Fibroblast of villous mesenchyme (primary cell): ENCODE data around the gene PYDC2. TPM values are rescaled to one million over a fixed set of nuclear protein-coding genes. Genes with fewer than 3 reads are reported as not detected.

Experiments
- DNase-seq: peaks from one replicate; pipeline ENCODE4 v3.0.0-alpha.2; 2010; ENCODE audit warnings: low read depth
- H3K4me3 ChIP-seq: 2 replicates; pipeline ENCODE4 v1.5.1; 2011; ENCODE audit warnings: low read depth, mild to moderate bottlenecking, low read length
- total RNA-seq: library from RNA; depleted of rRNA; stranded (reverse); fragments of >200 nt; gene quantifications from 2 replicates; pipeline ENCODE4 v1.2.3, GENCODE V29; 2012
- TF ChIP-seq, protein P1 (sequence below): IDR thresholded peaks from 2 replicates; pipeline ENCODE4 v1.5.1; 2012; ENCODE audit warnings: low read depth, mild to moderate bottlenecking, low read length; ENCODE audit not compliant: insufficient read depth

The PYDC2 gene
- total RNA-seq, 1 donor, result not detected

DNA sequence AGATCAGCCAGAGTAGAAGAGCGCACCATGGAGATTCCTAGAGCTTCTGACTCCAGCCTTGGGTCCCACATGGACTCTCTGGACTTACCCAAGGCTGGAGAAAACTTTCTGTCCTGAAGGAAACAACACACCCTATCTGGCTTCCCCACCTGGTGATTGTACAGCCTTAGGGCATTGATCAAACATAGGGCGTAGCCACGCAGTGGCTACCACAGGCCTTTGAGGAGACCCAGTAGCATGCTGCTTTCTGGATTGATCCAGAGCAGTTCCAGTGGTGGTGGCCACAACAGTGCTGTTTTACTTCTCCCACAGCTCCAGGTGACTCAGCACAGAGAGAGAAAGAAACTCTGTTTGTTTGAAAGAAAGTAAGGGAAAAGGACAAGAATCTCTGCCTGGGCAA lies 23.5 kb downstream of the PYDC2 start:
- no peak for DNase-seq
- H3K4me3 ChIP-seq, result no peak overlapping the region
- TF ChIP-seq, protein P1, sequence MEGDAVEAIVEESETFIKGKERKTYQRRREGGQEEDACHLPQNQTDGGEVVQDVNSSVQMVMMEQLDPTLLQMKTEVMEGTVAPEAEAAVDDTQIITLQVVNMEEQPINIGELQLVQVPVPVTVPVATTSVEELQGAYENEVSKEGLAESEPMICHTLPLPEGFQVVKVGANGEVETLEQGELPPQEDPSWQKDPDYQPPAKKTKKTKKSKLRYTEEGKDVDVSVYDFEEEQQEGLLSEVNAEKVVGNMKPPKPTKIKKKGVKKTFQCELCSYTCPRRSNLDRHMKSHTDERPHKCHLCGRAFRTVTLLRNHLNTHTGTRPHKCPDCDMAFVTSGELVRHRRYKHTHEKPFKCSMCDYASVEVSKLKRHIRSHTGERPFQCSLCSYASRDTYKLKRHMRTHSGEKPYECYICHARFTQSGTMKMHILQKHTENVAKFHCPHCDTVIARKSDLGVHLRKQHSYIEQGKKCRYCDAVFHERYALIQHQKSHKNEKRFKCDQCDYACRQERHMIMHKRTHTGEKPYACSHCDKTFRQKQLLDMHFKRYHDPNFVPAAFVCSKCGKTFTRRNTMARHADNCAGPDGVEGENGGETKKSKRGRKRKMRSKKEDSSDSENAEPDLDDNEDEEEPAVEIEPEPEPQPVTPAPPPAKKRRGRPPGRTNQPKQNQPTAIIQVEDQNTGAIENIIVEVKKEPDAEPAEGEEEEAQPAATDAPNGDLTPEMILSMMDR, result no peak

DNA sequence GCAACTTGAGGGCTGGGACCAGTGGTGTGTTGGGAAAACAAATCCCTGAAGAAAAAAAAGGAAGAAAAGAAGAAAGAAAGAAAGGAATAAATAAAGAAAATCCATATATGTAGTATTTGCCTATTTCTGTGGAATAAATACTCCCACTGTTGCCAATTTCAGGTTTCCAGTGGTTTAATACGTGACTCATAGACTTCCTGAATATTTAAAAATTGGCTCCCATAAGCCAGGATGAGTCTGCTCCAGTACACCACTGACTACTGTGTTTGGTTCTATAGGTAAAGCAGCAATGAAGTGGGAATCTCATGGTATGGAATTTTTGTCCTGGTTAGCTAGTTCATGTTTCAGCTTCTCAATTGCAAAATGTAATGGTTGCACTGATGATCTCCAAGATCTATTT lies 31.6 kb downstream of the PYDC2 start:
- TF ChIP-seq, protein P1, result no peak
- no peak overlapping the region for H3K4me3 ChIP-seq
- no peak for DNase-seq

DNA sequence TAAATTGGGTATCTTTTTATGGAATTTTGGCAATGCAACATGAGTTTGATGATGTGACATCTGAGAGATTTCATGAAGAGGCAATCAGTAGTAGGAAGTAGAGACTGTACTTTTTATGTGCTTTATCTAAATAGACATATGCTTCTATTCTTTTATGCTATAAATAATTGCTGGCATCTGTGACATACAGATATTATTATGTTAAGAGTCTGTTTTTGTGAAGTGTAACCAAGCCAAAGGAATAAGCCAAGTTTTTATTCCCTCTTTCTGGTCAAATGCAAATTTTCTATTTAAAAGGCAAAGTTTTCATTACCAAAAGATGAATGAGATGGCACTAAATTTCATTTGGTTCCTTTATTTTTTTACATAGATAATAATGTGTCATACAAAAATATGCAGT lies 32.4 kb downstream of the PYDC2 start:
- H3K4me3 ChIP-seq, result no peak overlapping the region
- TF ChIP-seq, protein P1, result no peak
- DNase-seq, result no peak

DNA sequence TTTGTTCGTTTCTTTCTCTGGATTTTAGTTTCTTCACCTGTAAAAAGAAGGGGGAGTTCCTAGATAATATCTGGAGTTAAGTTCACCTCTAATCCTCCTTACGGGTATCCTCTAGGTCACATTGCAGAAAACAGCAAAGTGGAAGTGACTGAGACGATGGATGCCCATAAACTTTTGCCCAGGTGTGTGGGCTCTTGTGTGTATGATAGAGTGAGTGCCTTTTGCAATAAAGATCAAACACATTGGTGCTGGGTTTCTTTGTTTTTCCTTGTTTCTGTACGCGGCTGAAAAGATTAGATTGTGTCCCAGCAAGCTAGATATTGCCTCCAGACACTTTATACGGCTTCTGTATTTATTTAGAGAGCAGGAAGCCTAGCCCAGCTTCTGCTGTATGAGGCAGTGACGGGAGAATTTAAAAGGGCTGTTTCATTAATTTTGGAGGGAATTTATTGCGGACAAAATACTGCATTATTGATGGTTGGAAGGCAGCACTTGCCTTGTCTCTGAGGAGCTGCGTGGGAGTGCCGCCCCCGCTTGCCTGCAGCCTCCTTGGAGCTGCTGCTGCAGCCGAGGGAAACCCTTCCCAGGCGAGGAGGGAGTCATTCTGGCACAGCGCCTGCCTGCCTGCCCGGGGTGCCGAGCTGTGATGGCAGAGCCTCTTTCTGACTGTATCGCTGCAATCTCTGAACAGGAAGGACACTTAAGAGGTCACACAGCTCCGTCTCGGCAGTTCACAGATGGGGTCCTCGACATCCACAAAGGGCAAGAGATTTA lies 38.5 kb downstream of the PYDC2 start:
- H3K4me3 ChIP-seq, result peak overlapping the region; percentile 9
- TF ChIP-seq, protein P1, result no peak
- no peak for DNase-seq

DNA sequence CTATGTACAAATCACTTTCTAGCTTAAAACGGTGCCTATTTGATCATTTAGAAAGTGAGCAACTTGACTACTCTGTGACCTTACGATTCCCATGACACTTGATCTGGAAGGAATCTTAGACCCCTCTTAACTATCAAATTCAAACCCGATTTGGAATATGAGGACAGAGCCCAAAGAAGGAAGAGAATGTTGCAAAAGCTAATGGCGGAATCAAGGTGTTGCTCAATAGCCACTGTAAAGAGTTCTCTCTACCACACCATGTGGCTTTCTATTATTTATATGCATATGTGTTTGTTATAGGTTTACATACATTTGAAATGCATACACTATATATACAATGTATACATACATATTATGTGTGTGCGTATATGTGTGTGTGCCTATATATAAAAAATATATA lies 39.9 kb downstream of the PYDC2 start:
- no peak overlapping the region for H3K4me3 ChIP-seq
- TF ChIP-seq, protein P1, result no peak
- no peak for DNase-seq

DNA sequence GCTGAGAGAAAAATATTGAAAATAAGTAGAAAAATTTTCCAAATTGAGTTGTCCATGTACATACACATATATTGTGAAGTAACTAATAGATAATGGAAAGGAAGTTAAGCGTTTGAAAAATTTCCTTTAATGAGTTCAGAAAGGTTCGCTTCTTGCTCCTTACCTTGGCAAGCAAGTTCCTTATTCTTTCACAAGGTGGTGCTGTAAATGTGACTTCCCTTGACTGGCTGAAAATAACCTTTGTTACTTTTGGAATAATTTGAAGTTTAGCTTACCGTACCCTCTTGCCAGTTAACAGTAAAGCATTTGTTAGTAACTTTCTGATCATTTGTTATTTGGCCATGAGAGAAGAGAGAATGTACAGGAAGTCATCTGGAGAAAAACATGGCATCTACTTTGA lies 41.6 kb downstream of the PYDC2 start:
- TF ChIP-seq, protein P1, result no peak
- no peak for DNase-seq

DNA sequence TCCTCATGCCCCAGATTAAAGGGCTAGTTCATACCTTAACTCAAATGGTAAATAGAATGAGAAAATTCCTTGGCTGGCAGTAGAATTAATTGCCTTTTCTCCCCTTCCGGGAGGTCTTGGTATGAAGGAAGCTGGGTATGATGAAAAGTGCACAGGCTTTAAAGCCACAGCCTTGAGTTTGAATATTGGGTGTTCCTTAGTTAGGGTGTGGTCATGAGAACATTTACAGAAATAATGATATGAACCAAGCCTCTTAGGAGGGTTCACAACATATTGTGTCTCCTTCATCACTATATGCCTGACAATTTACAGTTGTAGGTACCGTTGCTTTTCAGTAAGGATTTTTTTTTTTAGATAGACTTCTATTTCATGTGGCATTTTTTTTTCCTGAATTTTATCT lies 48.1 kb downstream of the PYDC2 start:
- DNase-seq, result no peak
- no peak overlapping the region for H3K4me3 ChIP-seq
- TF ChIP-seq, protein P1, result no peak

More for the DNA sequence above, 41.6 kb downstream of the PYDC2 start:
- H3K4me3 ChIP-seq, result no peak overlapping the region
